ENCODE measurements around the gene CD200R1L. TPM values are rescaled to one million over a fixed set of nuclear protein-coding genes. Genes with fewer than 3 reads are reported as not detected.

The CD200R1L gene
- total RNA-seq: not detected in 2 replicates

DNA sequence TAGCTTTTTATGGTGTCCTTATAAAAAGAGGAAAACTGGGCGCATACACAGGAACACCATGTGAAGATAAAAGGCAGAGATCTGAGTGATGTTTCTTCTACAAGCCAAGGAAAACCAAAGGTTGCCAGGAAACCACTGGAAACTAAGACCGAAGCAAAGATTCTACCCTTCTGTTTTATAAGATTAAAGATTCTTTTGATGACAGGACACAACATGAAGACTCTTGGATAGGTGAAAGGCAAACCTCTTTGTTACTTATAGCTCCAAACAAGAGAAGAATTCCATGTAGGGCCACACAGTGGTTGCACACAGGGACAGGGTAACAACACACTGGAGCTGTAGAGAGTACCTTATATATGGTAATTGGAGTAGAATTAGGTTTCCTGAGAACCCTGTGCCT lies at the start of gene CD200R1L:
Gene CD200R1L, minus strand, starts transcription at position 101 of the 400 bp plus-strand sequence. CDS start 17,497 bp downstream, outside the sequence.

Other genes with a start within 250 kb of the CD200R1L start
- 25.9 and 27.0 TPM in 2 replicates for gene CCDC80, start 205.7 kb downstream of the CD200R1L start, total RNA-seq
- gene CD200R1, start 128.2 kb upstream of the CD200R1L start, total RNA-seq: not detected in 2 replicates
- 40.4 and 44.5 TPM in 2 replicates for gene GTPBP8, start 144.1 kb upstream of the CD200R1L start, total RNA-seq

All from mesangial cell (primary cell).